ENCODE results near the gene RPL9.

The RPL9 gene

GRCh38 chr4:39495446-39496213 lies 36.9 kb upstream of the RPL9 start:
- H3K27me3 ChIP-seq (ENCODE audit: insufficient read depth, poor library complexity, severe bottlenecking): no peaks in the 10 kb centered on the region
- no peak overlapping the region for H3K4me3 ChIP-seq (replicated peaks; ENCODE audit: insufficient read depth, low read length)
- DNase-seq (ENCODE audit: low read depth in 1 of 2, low spot score in 1 of 2): no peak
- TF ChIP-seq POLR2AphosphoS5 (IDR thresholded peaks at IDR 0.05; ENCODE audit: low read depth): no peak
- TF ChIP-seq SPI1 (IDR thresholded peaks at IDR 0.05; ENCODE audit: borderline replicate concordance, low read depth): no peak
- no peak for TF ChIP-seq REST (IDR thresholded peaks at IDR 0.05; ENCODE audit: insufficient replicate concordance, low read depth)
- TF ChIP-seq GABPA (IDR thresholded peaks at IDR 0.05; ENCODE audit: low read depth): no peak
- TF ChIP-seq CTCF (IDR thresholded peaks at IDR 0.05; ENCODE audit: insufficient read depth, low read length): no peak
- no peak overlapping the region for H3K27ac ChIP-seq (replicated peaks)

GRCh38 chr4:39494354-39494753 lies 35.6 kb upstream of the RPL9 start:
- H3K27me3 ChIP-seq (ENCODE audit: insufficient read depth, poor library complexity, severe bottlenecking): no peaks in the 10 kb centered on the region
- no peak overlapping the region for H3K27ac ChIP-seq (replicated peaks)
- no peak overlapping the region for H3K4me3 ChIP-seq (replicated peaks; ENCODE audit: insufficient read depth, low read length)
- TF ChIP-seq GABPA (IDR thresholded peaks at IDR 0.05; ENCODE audit: low read depth) (no peak), REST (IDR thresholded peaks at IDR 0.05; ENCODE audit: insufficient replicate concordance, low read depth) (no peak), SPI1 (IDR thresholded peaks at IDR 0.05; ENCODE audit: borderline replicate concordance, low read depth) (no peak), POLR2AphosphoS5 (IDR thresholded peaks at IDR 0.05; ENCODE audit: low read depth) (no peak), CTCF (IDR thresholded peaks at IDR 0.05; ENCODE audit: insufficient read depth, low read length) (no peak)
- no peak for DNase-seq (ENCODE audit: low read depth in 1 of 2, low spot score in 1 of 2)

GRCh38 chr4:39490322-39490721 lies 31.6 kb upstream of the RPL9 start:
- no peak for DNase-seq (ENCODE audit: low read depth in 1 of 2, low spot score in 1 of 2)
- TF ChIP-seq POLR2AphosphoS5 (IDR thresholded peaks at IDR 0.05; ENCODE audit: low read depth): no peak
- no peak for TF ChIP-seq GABPA (IDR thresholded peaks at IDR 0.05; ENCODE audit: low read depth)
- TF ChIP-seq CTCF (IDR thresholded peaks at IDR 0.05; ENCODE audit: insufficient read depth, low read length): no peak
- no peak for TF ChIP-seq REST (IDR thresholded peaks at IDR 0.05; ENCODE audit: insufficient replicate concordance, low read depth)
- TF ChIP-seq SPI1 (IDR thresholded peaks at IDR 0.05; ENCODE audit: borderline replicate concordance, low read depth): no peak
- Histone ChIP-seq H3K27me3 (ENCODE audit: insufficient read depth, poor library complexity, severe bottlenecking) (no peaks in the 10 kb centered on the region), H3K4me3 (replicated peaks; ENCODE audit: insufficient read depth, low read length) (no peak overlapping the region), H3K27ac (replicated peaks) (no peak overlapping the region)
